Kidney (tissue), 14 donors: ENCODE measurements around the gene UPP2. TPM values are rescaled to one million over a fixed set of nuclear protein-coding genes. Genes with fewer than 3 reads are reported as not detected.

Source experiments
- DNase-seq, 5 donors: peaks; one replicate each; pipeline ENCODE4 v3.0.0-alpha.2; 2013 to 2020
- FAIRE-seq: peaks from 2 replicates; lab custom pipeline; 2012; peaks lifted over from hg19 to GRCh38; lab: Jason Lieb, UNC
- H3K27ac ChIP-seq, 2 donors: one replicate each; pipeline ENCODE4 v1.7.0; 2013; ENCODE audit warnings: low read depth in 2 of 2, low read length in 2 of 2, inconsistent platforms in 1 of 2
- H3K27me3 ChIP-seq: one replicate; pipeline ENCODE4 v1.7.1; 2013; ENCODE audit warnings: low read length, inconsistent platforms; ENCODE audit not compliant: control insufficient read depth, insufficient read depth
- H3K36me3 ChIP-seq, 3 donors: one replicate each; pipeline versions ENCODE4 v1.7.0 to v1.7.1; 2013; ENCODE audit warnings: low read length in 3 of 3, control low read depth in 1 of 3, inconsistent platforms in 1 of 3; ENCODE audit not compliant: insufficient read depth in 3 of 3, control insufficient read depth in 2 of 3
- H3K4me1 ChIP-seq, 3 donors: one replicate each; pipeline versions ENCODE4 v1.7.0 to v1.7.1; 2013; ENCODE audit warnings: low read length in 3 of 3, inconsistent platforms in 1 of 3, low read depth in 1 of 3; ENCODE audit not compliant: control insufficient read depth in 2 of 3, insufficient read depth in 2 of 3
- H3K4me3 ChIP-seq, 3 donors: one replicate each; pipeline versions ENCODE4 v1.7.0 to v1.8.1; 2013; ENCODE audit warnings: low read length in 3 of 3, control low read depth in 1 of 3, inconsistent platforms in 1 of 3
- H3K9ac ChIP-seq, 3 donors: one replicate each; pipeline versions ENCODE4 v1.7.0 to v1.7.1; 2013; ENCODE audit warnings: low read length in 3 of 3, control low read depth in 1 of 3, inconsistent platforms in 1 of 3
- H3K9me3 ChIP-seq, 3 donors: one replicate each; pipeline versions ENCODE4 v1.7.0 to v1.7.1; 2013; ENCODE audit warnings: low read length in 3 of 3, control low read depth in 1 of 3, inconsistent platforms in 1 of 3; ENCODE audit not compliant: control insufficient read depth in 2 of 3, insufficient read depth in 1 of 3
- intact Hi-C: fragments of 100-400 bp; cut with DNase I; formaldehyde crosslinking; loops from one replicate; pipeline ENCODE4 v1.11.1; 2022
- polyA plus RNA-seq: library from polyadenylated mRNA; stranded (reverse); fragments of 350-450 nt; fragmentation: Illumina TruSeq; extraction: RNeasy Lipid Tissue Mini Kit (QIAGEN cat#74804); gene quantifications from one replicate; pipeline ENCODE4 v1.2.3, GENCODE V29; 2014; ENCODE audit warnings: low read depth, low replicate concordance; ENCODE audit not compliant: insufficient read depth
- total RNA-seq: library from RNA; stranded (reverse); fragmentation: NEBNext Ultra II Directional; extraction: Animal tissue kit (Norgen Biotek cat#: 25700); gene quantifications from one replicate; pipeline ENCODE4 v1.2.1, GENCODE V29; 2021
- TF ChIP-seq, protein P1 (sequence below): IDR thresholded peaks from 3 replicates; pipeline ENCODE4 v1.5.1; 2012; ENCODE audit warnings: mild to moderate bottlenecking, moderate library complexity, borderline replicate concordance; ENCODE audit not compliant: insufficient read depth; ENCODE audit errors: extremely low read depth
- donor health status: control.
- donor health status: control.
- donor health status: control.
- donor health status: control.
- donor health status: control.
- donor health status: DM: yes; HTN: yes; CAD: no.
- donor health status: Normal renal cell carcinoma (clear cell type).

Gene UPP2
- total and polyA plus RNA-seq, 2 donors from 2014 or later = 0.19 to 20.9 TPM

DNA sequence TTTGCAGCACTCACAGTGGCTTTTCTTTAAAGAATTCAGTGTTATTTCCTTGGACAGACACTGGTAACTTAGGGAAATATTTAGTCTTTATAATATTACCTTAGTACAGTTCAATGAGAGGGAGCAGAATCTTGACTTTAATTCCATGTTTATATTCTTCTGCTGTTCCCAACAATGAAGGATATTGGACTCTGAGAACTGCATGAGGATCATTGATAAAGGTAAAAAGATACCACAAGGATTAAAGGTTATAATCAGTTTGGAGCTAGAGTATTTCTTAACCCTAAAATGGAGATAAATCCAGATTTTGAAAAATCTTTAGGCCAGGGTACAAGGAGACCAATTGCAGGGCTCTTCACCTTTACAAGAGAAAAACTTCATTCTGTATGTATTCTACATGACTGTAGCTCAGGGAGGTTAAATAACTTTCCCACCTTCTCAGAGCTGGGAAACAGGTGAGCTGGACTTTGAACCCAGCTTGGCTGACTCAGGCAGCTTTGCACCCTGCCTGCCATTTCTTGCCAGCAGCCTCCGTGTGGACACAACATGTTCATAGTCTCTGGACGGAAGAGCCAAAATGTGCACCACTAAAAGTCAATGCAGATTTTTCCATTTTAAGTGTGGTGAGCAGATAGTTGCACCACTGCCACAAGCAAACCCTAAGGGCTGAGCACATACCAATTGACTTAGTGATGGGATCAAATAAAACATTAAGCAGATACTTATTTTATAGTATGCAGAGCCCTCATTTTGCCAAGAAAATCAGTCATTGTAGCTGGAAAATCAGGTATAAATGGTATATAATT is 26.7 kb downstream of the UPP2 start:
- TF ChIP-seq, protein P1, sequence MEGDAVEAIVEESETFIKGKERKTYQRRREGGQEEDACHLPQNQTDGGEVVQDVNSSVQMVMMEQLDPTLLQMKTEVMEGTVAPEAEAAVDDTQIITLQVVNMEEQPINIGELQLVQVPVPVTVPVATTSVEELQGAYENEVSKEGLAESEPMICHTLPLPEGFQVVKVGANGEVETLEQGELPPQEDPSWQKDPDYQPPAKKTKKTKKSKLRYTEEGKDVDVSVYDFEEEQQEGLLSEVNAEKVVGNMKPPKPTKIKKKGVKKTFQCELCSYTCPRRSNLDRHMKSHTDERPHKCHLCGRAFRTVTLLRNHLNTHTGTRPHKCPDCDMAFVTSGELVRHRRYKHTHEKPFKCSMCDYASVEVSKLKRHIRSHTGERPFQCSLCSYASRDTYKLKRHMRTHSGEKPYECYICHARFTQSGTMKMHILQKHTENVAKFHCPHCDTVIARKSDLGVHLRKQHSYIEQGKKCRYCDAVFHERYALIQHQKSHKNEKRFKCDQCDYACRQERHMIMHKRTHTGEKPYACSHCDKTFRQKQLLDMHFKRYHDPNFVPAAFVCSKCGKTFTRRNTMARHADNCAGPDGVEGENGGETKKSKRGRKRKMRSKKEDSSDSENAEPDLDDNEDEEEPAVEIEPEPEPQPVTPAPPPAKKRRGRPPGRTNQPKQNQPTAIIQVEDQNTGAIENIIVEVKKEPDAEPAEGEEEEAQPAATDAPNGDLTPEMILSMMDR = no peak
- no peak overlapping the region for H3K9ac ChIP-seq
- H3K4me3 ChIP-seq = no peak overlapping the region
- H3K27ac ChIP-seq = peak overlapping the region; percentile 58 to 62
- H3K4me1 ChIP-seq = peaks cover 0 to 65% (median 15%) of the 10 kb centered on the region in 3 donors
- intact Hi-C loops = no loop called here
- H3K9me3 ChIP-seq = no peaks in the 10 kb centered on the region
- peak in 1 of 5 donors; percentile 20 for DNase-seq
- no peaks in the 10 kb centered on the region for H3K27me3 ChIP-seq
- H3K36me3 ChIP-seq = no peaks in the 10 kb centered on the region
- FAIRE-seq = no peak

DNA sequence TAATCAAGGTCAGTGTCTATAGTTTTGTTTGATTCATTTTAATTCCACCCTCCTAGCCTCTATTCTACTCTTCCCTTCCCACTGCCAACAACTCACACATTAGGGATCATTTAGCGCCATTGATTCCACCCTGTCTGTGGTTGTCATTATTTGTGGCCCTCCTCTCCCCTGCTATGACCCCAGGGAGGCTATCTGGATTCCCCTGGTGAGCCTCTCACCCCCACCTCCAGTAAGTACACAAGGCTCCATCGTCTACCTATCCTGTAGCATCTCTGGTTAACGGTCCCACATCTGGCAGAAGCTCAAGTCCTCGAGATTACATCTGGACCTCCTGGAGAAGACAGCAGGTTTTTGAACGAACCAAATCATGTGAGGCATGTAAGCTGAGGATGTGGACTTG is 27.4 kb downstream of the UPP2 start:
- H3K27ac ChIP-seq = peak overlapping the region; percentile 58 to 62
- H3K9ac ChIP-seq = no peak overlapping the region
- intact Hi-C loops = no loop called here
- FAIRE-seq (no peak), DNase-seq (no peak)
- H3K9me3 ChIP-seq = no peaks in the 10 kb centered on the region
- H3K27me3 ChIP-seq = no peaks in the 10 kb centered on the region
- H3K4me1 ChIP-seq = peaks cover 0 to 65% (median 15%) of the 10 kb centered on the region in 3 donors
- H3K36me3 ChIP-seq = no peaks in the 10 kb centered on the region
- H3K4me3 ChIP-seq = no peak overlapping the region
- TF ChIP-seq, protein P1 = no peak

DNA sequence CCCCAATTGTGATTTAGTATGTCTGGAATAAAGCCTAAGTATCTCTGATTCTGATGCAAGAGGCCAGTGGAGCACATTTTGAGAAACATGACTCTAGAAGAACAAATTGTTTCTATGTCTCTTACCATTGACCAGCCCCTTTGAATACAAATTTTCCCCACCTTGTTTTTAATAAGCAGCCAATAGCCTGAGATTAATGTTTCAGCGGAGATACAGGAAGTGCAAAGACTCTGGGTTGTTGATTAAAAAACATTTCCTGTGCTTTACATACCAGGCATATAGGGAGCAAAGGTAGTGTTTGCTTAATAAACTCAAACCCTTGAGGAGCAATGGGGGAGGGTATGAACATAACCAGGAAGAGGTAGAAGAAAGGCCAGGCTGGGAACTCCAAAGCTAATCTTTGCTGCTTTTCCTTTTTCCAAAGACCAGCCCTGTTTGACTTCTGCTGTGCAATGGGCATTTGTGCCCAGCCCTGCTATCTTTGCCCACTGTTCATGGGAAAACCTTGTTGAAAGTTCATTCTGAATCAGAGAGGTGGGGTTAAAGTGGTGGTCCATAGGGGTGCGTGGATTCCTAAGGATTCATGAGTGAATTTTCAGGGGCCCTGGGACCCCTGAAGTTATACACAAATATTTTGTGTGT is 29.3 kb downstream of the UPP2 start:
- TF ChIP-seq, protein P1 = no peak
- H3K36me3 ChIP-seq = no peaks in the 10 kb centered on the region
- peaks cover 0 to 58% (median 14%) of the 10 kb centered on the region in 3 donors for H3K4me1 ChIP-seq
- H3K9ac ChIP-seq = peak overlapping the region in 1 of 3 donors; percentile 40
- peak overlapping the region; percentile 91 for H3K27ac ChIP-seq
- H3K4me3 ChIP-seq = no peak overlapping the region
- intact Hi-C loops = no loop called here
- DNase-seq = peak in 2 of 5 donors; percentile 46 to 72
- H3K27me3 ChIP-seq = no peaks in the 10 kb centered on the region
- FAIRE-seq = peak; percentile 30
- no peaks in the 10 kb centered on the region for H3K9me3 ChIP-seq
